ENCODE measurements around the gene TSFM. TPM values are rescaled to one million over a fixed set of nuclear protein-coding genes. Genes with fewer than 3 reads are reported as not detected.
A peak's percentile ranks its signal among the peaks of the same experiment; 100 is the strongest.

TSFM gene
- total RNA-seq, 1 experiment from 2014 or later = 48.7 TPM

GRCh38 chr12:57840726-57841125 is 58.1 kb downstream of the TSFM start:
- Mint-ChIP-seq H3K27ac (peak overlapping the region; percentile 66), H3K27me3 (ENCODE audit: low read depth) (no peaks in the 10 kb centered on the region), H3K9me3 (no peaks in the 10 kb centered on the region), H3K36me3 (no peaks in the 10 kb centered on the region), H3K4me1 (peaks cover 87% of the 10 kb centered on the region), H3K4me3 (peak overlapping the region; percentile 31)
- ChIA-PET CTCF (interaction anchor here (1.0 kb wide), 1 partner anchor 84 kb away, joined by 3 read pairs; no protein-coding TSS in a partner anchor), POLR2A (no interaction called here)
- ATAC-seq (no peak), DNase-seq (ENCODE audit: low spot score) (no peak)
- TF ChIP-seq ZSCAN18 (CRISPR knock-in tag; IDR thresholded peaks at IDR 0.05) = no peak
- no peak for TF ChIP-seq TCF7 (CRISPR knock-in tag; IDR thresholded peaks at IDR 0.05; ENCODE audit: low read depth)
- TF ChIP-seq NFATC4 (CRISPR knock-in tag; IDR thresholded peaks at IDR 0.05) = no peak
- TF ChIP-seq IRF2 (CRISPR knock-in tag; IDR thresholded peaks at IDR 0.05; ENCODE audit: borderline replicate concordance, low read depth) = no peak
- TF ChIP-seq RORB (CRISPR knock-in tag; IDR thresholded peaks at IDR 0.05) = no peak
- TF ChIP-seq OVOL2 (CRISPR knock-in tag; IDR thresholded peaks at IDR 0.05; ENCODE audit: borderline replicate concordance) = no peak
- TF ChIP-seq ZNF512 (CRISPR knock-in tag; IDR thresholded peaks at IDR 0.05; ENCODE audit: borderline replicate concordance) = no peak
- no peak for TF ChIP-seq ATF3 (CRISPR knock-in tag; conservative IDR thresholded peaks at IDR 0.05)
- no peak for TF ChIP-seq USF1 (CRISPR knock-in tag; IDR thresholded peaks at IDR 0.05)
- no peak for TF ChIP-seq MYBL2 (CRISPR knock-in tag; IDR thresholded peaks at IDR 0.05)
- no peak for TF ChIP-seq ATF2 (CRISPR knock-in tag; IDR thresholded peaks at IDR 0.05; ENCODE audit: borderline replicate concordance, low read depth)
- TF ChIP-seq CREB1 (CRISPR knock-in tag; IDR thresholded peaks at IDR 0.05) = no peak
- no peak for TF ChIP-seq FOXK1 (CRISPR knock-in tag; IDR thresholded peaks at IDR 0.05)
- no peak for TF ChIP-seq STAT6 (CRISPR knock-in tag; conservative IDR thresholded peaks at IDR 0.05; ENCODE audit: low read depth)

- peak overlapping the region; percentile 69; the same call in 1 of the 2 replicates for H3K4me3 Mint-ChIP-seq
- no peaks in the 10 kb centered on the region for H3K36me3 Mint-ChIP-seq
- ChIA-PET POLR2A (interaction anchor here (6.9 kb wide), 1 partner anchor 54 kb away, joined by 64 read pairs; no protein-coding TSS in a partner anchor), CTCF (no interaction called here)
- TF ChIP-seq USF2 (CRISPR knock-in tag; IDR thresholded peaks at IDR 0.05) (peak; percentile 32; the same call in 1 of the 2 replicates), OVOL2 (CRISPR knock-in tag; IDR thresholded peaks at IDR 0.05; ENCODE audit: borderline replicate concordance) (no peak)
- H3K27me3 Mint-ChIP-seq (ENCODE audit: low read depth) = no peaks in the 10 kb centered on the region
- peak overlapping the region; percentile 66 for H3K27ac Mint-ChIP-seq
- peaks cover 80% of the 10 kb centered on the region for H3K4me1 Mint-ChIP-seq
- ATAC-seq (no peak), DNase-seq (ENCODE audit: low spot score) (no peak)
- no peaks in the 10 kb centered on the region for H3K9me3 Mint-ChIP-seq
Observed at GRCh38 chr12:57841445-57841844, 58.9 kb downstream of the TSFM start.
